Mammary epithelial cell (primary cell): ENCODE data around the gene MYO10.

Experiments
- EZH2 ChIP-seq: IDR thresholded peaks from 2 replicates; pipeline ENCODE4 v1.6.1; 2012; ENCODE audit warnings: low read length, inconsistent platforms, borderline replicate concordance
- TF ChIP-seq, protein P1 (sequence below), 2 donors: IDR thresholded peaks in 1 of 2; conservative IDR thresholded peaks in 1 of 2; 2 replicates each; pipeline ENCODE4 v1.5.1; 2011 to 2012; ENCODE audit warnings: inconsistent platforms in 2 of 2, low read length in 2 of 2, mild to moderate bottlenecking in 2 of 2, control low read depth in 1 of 2, low read depth in 1 of 2; ENCODE audit not compliant: insufficient read depth in 1 of 2; ENCODE audit errors: extremely low read depth in 1 of 2

DNA sequence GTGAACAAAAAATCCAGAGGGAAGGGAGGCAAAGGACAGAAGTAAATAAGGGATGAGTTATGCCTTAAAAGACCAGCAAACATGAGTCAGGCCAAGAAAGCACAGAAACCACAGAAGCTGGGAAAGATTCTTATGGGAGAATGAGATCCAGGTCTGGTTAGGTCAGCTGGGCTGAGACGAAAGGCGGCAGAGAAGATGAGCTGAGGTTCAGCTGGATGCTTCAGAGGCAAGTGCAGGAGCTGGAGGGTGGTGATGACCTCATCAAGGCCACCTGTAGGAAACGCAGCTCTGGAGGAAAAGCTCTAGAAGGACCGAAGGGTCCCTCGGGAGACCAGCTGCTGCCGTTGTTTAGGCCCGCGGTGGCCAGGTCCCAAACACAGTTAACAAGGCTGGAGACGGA lies 152.0 kb downstream of the MYO10 start:
- TF ChIP-seq, protein P1, sequence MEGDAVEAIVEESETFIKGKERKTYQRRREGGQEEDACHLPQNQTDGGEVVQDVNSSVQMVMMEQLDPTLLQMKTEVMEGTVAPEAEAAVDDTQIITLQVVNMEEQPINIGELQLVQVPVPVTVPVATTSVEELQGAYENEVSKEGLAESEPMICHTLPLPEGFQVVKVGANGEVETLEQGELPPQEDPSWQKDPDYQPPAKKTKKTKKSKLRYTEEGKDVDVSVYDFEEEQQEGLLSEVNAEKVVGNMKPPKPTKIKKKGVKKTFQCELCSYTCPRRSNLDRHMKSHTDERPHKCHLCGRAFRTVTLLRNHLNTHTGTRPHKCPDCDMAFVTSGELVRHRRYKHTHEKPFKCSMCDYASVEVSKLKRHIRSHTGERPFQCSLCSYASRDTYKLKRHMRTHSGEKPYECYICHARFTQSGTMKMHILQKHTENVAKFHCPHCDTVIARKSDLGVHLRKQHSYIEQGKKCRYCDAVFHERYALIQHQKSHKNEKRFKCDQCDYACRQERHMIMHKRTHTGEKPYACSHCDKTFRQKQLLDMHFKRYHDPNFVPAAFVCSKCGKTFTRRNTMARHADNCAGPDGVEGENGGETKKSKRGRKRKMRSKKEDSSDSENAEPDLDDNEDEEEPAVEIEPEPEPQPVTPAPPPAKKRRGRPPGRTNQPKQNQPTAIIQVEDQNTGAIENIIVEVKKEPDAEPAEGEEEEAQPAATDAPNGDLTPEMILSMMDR (conservative IDR thresholded peaks at IDR 0.05 in 1 of 2, IDR thresholded peaks at IDR 0.05 in 1 of 2; ENCODE audit: extremely low read depth in 1 of 2, insufficient read depth in 1 of 2, low read depth in 1 of 2, low read length in 2 of 2), result no peak
- TF ChIP-seq EZH2, result no peak
